NCI-H748 (cell line): Measurements from ENCODE around the gene CDH4.
A peak's percentile ranks its signal among the peaks of the same experiment; 100 is the strongest.
"Not testable (repeated sequence)": the region's sequence is repeated elsewhere in the genome, so short reads cannot be mapped to it uniquely, and the experiment has no call there.

Source experiments
- DNase-seq: peaks from one replicate; lab custom pipeline; 2025; ENCODE audit not compliant: unreplicated experiment; lab: John Stamatoyannopoulos, UW

Gene CDH4

DNA sequence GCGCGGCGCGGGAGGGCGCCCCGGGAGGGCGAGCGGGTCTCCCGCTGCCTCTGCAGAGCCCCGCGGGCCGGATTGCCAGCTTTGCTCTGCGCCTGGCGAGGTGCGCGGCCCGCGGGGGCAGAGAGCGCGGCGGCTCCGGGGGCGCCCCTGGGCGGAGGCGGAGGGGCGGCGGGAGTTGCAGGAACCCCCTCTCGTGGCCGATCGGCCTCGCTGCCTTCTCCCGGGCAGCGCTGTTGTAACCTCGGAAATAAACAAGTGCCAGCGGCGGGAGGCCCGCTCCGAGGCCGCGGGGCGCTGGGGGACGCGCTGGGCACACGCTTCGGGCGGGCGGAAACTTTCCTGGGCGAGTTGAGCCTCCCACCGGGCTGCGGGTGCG lies 1.2 kb downstream of the CDH4 start:
- DNase-seq, result peak; percentile 43

DNA sequence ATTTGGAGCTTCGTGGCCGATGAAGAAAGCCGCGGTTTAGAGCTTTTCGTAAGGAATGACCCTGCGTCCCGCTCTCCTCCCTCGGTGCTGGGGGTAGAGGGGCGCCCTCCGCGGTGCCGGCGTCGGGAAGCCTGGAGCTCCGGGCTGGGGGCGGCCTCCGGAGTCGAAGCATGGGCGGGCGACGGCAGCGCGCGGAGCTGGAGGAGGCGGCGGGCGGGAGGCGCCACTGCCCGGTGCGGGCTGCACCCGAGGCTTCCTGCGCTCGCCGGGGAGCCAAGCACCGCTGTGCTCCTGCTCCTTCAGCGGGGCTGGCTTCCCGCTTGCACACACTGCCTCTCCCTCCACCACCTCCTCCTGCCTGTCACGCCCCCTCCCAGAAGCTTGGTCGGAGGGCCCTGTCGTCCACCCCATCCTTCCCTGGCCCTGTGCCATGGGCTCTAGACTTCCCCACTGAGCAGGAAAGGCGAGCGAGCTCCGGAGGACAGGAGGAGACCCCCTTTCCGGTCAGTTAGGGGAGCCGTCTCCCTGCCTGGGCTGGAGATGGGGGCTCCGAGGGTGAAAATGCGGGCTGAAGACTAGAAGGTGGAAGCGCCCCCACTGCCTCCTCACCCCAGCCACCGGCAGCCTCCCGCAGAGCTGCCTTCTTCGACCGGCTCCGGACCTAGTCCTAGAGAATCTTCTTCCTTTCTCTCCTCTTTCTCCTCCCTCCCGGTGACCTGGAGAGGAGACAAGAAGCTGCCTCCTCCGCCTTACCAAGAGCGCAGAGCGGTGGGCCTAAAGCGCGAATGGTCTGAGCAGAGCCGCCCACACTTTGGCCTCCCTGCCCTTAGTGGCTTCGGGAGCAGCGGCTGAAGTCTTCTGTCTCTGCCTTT lies 1.8 kb downstream of the CDH4 start:
- peak; percentile 43 for DNase-seq

DNA sequence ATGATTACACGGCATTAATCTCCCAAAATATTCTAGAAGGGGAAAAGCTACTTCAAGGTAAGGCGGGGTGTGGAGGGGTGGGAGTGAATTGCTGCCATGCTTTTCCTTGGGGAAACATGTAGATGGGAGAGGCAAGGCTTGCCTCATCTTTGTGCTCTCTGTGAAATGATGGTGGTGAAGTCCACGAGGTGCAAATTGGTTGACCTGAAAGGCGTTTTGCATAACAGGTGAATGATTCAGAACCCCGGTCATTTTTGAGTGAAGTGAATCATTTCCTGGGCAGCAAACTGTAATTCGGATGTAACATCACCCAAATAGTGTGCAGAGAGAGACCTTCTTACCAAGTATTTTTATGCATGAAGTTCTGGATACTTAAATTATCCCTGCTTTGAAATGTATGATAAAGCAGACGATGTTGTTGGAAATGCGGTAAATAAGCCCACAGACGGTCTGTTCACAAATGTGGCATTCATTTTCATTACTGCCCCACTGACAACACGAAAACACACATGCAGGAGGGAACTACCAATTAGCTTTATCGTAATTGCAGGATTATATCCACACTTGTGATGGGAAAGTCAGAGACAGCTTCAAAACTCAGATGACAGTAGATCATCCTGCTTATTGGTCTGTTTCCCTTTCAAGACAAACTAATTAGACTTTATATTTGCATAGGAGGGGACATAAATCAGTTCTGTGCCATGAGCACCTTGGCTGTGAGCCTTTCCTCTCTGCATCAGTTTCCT lies 3.0 kb downstream of the CDH4 start:
- DNase-seq, result no peak

DNA sequence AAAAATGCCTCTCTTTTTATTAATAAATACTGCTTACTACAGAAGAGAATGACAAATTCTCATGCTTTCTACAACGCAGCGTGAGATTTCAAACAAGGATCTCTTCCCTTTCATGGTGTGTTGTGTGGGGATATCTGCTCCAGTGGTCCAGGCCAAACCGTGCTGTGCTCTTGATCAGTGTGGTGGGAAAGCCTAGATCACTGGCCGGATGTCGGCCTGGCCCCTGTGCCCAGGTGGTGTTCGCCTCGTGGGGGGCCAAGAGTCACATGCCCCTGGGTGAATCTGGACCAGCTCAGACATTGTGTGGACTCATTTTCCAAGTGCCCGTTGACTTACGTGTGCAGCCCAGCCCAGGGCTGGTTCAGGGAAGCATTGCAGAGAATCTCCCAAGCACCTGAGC lies 4.3 kb downstream of the CDH4 start:
- DNase-seq, result no peak

DNA sequence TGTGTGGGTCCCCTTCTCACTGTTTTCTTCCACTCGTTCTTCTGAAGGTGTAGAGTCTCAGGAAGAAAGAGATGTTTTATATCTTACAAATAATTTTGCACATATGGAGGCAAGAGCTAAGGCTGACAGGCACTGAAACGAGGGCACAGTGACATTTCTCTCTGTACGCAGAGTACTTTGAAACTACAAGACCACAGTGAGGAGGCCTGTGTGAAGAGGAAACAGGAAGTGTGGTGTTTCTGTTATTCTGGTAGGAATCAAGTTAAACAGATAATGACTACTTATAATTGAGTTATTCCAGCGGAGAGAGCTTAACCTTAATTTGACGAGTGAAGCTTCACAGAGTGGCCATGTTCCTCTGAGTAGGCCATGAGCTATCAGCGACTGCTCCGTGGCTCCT lies 4.8 kb downstream of the CDH4 start:
- DNase-seq, result no peak

DNA sequence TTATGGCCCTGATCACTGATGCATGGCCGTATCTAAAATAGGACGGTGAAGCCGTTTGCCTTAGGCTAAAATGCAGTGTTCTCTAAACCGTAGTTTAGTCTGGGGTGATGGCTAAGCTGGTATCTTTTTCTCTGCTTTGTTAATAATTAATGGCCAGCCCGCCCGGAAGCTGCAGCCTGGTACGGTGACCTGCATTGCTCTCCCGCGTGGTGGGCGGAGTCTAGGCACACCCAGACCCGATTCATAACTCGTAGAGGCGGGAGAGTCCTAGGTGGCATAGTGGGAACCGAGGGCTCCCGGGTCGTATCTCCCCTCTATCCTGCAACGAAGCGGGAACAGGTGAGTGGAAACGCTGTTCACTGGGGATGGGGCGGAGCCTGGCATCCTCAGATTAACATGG lies 5.5 kb downstream of the CDH4 start:
- DNase-seq, result no peak

DNA sequence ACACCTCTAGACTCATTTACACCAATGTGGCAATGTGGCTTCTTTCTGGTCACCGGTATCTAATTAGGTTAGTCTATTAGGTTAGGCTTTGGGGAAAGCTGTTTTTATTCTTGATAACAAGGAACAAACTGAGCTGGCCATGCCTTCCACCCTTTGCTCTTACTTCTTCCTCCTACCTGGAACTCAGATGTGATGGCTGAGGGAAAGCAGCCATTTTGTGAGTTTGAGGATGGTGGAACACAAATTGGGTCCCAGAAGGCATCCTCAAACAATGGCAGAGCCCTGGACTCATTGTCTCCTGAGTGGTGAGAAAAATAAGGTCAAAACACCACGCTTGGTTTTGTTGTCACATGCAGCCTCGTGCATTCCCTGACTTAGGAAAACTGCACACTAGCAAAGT lies 7.7 kb downstream of the CDH4 start:
- DNase-seq, result no peak

DNA sequence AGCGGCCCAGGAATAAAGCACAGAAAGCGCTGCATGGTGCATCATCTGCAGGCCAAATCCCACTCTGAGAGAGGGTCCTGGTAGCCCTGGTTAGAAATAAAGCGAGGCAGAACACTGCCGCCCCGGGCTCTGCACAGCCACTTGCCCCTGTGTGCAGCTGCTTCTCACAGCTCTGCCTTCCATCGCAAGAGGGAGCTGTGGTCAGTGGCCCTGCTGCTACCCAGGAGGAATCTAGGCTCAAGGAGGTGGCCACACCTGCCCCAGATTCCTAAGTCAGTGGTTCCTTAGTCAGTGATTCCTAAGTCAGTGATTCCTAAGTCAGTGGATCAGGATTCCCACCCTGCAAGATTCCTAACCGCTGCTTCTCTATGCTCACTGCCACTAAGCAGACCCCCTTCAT lies 8.8 kb downstream of the CDH4 start:
- peak; percentile 34 for DNase-seq

DNA sequence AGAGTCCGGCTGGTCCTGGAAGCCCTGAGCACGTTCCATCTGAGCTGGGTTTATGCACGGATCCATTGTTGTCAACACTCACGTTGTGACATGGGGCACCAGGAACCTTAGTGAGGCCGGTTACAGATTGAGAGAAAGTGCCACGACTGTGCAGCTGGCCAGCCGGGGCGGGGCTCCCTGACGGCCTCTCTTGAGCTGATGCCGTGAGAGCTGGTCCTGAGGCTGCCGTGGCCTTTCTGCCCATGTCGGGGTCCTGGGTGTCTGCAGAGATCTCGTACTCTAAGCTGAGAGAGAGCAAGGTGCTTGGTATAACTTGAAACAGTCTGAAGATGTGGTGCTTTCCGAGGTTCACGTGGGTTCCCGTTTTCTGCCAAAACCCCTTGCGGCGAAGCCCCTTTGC lies 10.0 kb downstream of the CDH4 start:
- no peak for DNase-seq

DNA sequence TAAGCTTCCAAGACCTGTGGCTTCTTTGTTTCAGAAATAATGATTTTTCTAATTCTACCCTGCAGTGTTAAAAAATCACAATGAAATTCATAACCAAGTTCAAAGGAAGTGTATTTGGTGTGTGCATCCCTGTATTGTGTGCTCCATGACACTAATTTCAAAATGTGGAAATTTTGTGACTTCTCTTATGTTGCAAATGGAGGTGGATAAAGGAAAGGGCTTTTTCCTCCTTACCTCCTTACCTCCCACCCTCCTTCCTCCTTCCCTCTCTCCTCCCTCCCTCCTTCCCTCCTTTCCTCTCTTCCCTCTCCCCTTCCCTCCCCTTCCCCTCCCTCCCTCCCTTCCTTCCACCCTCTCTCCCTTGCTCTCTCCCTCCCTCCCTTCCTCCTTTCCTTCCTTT lies 10.5 kb downstream of the CDH4 start:
- DNase-seq, result no peak

DNA sequence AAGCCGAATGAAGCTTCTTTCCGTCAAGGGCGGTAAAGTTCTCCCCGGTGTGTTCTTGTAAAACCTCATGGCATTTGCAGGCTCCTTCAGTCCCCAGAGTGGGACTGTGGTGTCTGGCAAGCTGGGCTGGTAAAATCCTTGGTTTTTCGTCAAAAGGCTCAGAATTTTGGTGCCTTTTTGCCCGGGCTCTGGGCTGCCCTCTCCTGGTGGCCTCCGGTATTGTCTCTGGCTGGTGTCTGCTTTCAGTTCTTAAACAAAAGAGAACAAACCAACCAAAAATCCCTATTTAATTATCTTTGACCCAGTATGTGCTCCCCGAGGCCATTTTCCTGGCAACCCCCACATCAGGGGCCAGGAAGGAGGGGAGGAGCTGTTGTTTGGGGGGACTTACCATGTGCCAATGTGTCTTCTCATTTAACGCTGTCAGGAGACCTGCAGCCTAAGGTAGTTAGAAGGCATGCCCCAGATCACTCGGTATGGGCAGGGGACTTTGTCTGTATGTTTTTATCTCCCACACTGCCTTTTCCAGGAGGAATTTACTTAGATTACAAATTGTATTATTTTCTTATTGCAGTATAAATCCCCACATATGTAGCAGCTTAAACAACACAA lies 11.1 kb downstream of the CDH4 start:
- no peak for DNase-seq

DNA sequence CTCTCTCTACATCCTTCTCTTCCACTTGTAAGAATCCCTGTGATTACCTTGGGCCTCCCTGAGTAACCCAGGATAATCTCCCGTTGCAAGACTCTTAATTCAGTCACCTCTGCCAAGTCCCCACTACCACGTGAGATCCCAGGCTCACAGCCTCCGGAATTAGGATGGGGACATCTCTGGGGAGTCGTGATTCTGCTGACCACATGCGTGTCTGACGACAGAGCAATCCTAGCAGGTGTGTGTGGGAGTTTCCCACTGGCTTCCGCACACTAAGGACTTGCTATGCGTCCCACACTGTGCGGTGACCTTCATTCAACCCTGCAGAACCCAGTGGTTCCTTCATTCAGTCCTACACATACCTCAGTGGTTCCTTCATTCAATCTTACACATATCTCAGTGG lies 11.9 kb downstream of the CDH4 start:
- DNase-seq, result no peak

DNA sequence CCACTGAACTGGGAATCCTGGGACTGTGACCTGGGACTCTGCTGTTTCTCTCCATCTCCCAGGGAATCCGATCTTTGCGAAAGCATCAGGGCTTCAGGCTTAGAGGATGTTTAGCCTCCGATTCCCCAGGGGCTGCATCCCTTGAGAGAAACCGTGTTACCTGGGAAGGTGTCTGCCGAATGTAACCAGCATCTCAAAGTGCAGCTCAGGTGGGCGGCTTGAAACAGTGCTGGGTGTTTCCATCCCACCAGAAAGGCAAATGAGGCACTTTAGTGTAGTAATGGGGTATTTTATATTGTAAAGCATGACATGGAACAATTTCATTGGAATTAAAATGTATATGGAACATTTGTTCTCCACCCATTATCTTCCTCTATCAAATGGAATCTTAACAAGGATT lies 15.2 kb downstream of the CDH4 start:
- DNase-seq, result no peak

DNA sequence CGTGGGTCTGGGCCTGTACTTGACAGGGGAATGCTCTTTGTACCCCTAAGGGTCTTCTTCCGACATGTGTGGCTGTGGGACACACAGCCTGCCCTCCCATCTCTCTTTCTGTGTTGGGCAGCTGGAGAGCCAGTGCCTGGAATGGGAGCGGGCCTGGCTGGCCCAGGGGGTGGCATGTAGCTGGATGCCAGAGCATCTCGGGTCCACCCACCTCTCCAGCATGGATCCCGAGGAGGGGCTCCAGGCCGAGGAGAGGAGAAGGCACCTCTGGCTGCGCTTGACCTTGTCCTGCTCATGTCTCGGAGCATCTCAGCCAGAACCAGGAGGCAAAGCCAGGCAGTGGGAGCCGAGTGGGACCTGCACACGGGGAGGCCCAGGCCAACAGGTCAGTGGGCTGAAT lies 16.0 kb downstream of the CDH4 start:
- DNase-seq, result no peak

DNA sequence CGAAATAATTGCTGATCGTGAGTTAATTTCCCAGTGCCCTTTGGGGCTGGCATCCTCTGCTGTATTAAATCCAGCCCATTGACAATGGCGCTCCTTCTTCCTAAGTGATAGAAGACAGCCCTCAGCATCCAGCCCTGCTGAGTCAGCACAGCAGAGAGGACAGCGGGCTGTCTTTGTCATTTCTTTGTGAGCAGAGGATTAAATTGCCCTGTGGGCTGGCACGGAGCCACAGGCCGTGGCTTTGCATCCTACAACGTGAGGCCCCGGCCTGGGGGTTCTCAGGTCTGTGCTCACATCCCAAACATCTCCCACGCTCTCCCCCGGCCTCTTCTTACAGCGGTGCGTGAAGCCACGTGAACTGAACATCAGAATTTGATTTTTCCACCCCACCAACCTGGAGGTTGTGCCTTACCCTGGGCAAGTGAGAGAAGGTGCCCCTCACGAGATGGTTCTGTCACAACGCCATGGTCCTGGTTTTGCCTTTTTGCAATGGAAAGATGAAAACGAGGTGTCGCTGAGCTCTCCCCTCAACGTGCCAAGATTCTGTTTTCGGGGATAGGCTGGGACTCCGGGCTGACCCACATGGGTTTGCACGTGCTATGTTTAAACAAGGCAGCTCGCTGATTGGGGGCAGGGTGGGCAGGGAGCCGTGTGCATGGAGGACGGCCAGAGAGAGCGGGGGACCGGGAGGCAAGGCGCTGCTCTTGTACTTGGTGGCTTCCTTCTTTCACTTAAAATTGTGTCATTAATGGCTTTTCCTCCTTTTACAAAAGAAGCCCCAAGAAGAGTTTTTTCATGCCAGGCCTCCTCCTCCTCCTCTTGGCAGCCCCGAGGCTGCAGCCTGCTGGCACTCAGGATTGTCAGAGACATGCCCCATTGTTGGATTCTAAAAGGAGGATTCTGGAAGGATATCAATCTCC lies 19.5 kb downstream of the CDH4 start:
- DNase-seq, result peak; percentile 76

DNA sequence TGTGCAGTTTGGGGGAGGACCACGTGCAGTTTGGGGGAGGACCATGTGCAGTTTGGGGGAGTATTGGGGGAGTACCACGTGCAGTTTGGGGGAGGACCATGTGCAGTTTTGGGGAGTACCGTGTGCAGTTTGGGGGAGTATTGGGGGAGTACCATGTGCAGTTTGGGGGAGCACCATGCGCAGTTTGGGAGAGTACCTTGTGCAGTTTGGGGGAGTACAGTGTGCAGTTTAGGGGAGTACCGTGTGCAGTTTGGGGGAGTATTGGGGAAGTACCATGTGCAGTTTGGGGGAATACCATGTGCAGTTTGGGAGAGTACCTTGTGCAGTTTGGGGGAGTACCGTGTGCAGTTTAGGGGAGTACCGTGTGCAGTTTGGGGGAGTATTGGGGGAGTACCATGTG lies 21.0 kb downstream of the CDH4 start:
- DNase-seq, result not testable (repeated sequence)

DNA sequence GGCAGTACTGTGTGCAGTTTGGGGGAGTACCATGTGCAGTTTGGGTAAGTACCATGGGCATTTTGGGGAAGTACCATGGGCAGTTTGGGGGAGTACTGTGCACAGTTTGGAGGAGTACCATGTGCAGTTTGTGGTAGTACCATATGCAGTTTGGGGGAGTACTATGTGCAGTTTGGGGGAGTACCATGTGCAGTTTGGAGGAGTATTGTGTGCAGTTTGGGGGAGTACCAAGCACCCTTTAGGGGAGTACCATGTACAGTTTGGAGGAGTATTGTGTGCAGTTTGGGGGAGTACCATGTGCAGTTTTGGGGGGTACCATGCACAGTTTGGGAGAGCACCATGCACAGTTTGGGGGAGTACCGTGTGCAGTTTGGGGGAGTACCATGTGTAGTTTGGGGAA lies 21.6 kb downstream of the CDH4 start:
- not testable (repeated sequence) for DNase-seq

DNA sequence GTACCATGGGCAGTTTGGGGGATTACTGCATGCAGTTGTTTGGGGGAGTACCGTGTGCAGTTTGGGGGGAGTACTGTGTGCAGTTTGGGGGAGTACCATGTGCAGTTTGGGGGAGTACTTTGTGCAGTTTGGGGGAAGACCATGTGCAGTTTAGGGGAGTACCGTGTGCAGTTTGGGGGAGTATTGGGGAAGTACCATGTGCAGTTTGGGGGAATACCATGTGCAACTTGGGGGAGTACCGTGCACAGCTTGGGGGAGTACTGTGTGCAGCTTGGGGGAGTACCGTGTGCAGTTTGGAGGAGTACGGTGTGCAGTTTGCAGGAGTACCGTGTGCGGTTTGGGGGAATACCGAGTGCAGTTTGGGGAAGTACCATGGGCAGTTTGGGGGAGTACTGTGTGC lies 22.3 kb downstream of the CDH4 start:
- DNase-seq, result no peak

DNA sequence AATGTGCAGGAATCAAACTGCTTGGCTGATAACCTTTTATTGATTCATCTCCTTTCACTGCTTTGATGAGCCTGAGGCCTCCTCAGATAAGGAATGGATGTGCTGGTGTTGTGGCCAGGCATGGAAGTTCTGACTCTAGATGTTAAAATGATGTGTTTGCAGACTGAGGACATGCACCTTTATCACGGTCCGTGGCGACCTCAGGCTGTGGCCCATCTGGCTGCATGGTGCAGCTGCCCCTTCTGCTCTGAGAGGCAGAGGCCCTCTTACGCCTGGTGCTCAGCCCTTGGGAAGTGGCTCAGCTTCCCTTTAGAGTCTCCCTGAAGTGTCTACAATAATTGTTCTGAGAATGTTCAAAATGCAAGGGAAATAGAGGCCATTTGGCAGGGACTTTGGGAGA lies 26.2 kb downstream of the CDH4 start:
- no peak for DNase-seq

DNA sequence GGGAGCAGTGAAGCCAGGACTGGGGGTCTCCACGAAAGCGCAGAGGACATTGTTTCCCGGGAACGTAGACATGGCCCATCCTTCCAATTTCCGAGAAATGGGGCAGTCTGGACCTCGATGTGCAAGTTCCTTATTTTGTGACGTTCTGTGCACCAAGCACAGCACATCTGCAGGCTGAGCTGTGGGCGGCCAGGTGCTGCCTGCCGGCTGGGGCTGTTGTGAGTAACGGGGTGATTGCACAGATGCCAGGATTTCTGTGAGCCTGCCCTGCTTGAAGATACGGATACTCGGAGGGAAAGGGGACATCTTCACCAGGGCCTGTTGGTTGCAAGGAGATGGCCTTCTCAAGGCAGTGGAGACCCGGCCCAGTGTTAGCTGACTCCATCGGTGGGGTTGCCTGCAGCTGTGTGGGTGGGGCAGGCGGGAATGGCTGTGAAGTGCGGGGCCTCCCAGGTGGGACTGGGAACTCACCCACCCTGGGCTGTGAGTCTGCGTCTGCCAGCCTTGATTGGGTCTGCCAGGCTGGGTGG lies 27.6 kb downstream of the CDH4 start:
- DNase-seq, result no peak
